Stimulated activated CD8-positive, alpha-beta memory T cell treated with anti-CD3 and anti-CD28 coated beads, Interleukin-4, amount 100 ng/mL, for 24 hours (primary cell): ENCODE data around the gene NDRG3.
"Not testable (repeated sequence)": the region's sequence is repeated elsewhere in the genome, so short reads cannot be mapped to it uniquely, and the experiment has no call there.

ENCODE experiments used
- DNase-seq: peaks from one replicate; pipeline ENCODE4 v3.0.0-alpha.2; 2020; ENCODE audit warnings: low read depth

The NDRG3 gene

GRCh38 chr20:36687850-36688249 lies 58.0 kb downstream of the NDRG3 start:
- DNase-seq = no peak

DNA sequence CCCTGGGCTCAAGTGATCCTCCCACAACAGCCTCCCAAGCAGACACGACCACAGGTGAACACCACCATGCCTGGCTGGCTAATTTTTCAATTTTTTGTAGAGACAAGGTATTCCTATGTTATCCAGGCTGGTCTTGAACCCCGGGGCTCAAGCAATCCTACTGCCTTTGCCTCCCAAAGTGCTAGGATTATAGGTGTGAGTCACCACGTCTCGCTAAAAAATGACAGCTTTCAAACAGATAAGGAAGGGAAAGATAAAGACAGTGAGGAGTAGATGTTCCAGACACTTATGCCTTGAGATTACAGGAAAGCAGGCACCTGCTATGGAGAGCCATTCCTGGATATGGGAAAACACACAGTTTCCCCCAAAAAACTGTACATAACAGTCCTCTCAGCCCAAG lies 58.9 kb downstream of the NDRG3 start:
- no peak for DNase-seq

DNA sequence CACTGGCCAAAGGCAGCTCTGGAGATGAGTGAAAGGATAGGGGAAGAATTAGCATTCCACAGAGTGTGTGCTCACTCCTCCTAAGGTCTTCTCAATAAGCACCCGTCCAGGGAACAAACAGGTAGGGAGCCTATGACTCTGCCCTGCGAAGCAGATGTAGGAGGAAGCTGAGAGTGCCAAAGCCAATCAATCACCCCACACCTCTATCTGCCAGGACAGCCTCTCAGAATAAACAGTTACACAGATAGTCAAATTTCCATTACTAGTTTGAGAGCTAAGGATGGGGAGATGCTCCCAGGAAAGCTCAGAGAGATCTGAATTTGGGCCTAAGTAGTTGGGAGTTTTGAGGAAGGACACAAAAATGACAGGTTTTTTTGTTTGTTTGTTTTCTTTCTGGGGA lies 59.4 kb downstream of the NDRG3 start:
- DNase-seq = no peak

DNA sequence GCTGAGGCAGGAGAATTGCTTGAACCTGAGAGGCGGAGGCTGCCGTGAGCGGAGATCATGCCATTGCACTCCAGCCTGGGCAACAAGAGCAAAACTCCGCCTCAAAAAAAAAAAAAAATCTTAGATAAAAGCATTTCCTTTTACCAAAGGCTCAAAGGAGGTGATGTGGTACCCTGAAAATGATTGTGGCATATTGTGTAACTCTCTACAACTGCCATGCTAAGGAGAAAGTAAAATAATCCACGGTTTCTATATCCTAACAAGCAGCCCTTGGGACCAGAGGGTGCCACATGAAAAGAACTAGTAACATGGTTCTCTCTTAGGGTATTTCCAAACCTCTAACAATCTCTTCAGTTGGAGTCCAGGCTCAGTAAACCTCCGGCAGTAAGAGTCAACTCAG lies 61.1 kb downstream of the NDRG3 start:
- DNase-seq = no peak

- DNase-seq = no peak
Observed at GRCh38 chr20:36682311-36682710, 63.6 kb downstream of the NDRG3 start.

- no peak for DNase-seq
Observed at GRCh38 chr20:36677422-36677771, 68.5 kb downstream of the NDRG3 start.

GRCh38 chr20:36676701-36677421 lies 69.0 kb downstream of the NDRG3 start:
- no peak for DNase-seq

DNA sequence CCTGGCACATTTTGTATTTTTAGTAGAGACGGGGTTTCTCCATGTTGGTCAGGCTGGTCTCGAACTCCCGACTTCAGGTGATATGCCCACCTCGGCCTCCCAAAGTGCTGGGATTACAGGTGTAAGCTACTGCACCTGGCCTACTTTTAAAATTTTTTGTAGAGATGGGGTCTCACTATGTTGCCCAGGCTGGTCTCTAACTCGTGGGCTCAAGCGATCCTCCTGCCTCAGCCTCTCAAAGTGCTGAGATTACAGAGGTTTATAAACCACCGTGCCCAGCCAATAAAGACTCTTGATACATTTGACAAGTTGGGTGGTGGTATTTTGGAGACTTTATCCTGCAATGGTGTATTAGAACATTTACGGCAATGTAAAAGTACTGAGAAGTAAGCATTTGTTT lies 70.3 kb downstream of the NDRG3 start:
- DNase-seq = not testable (repeated sequence)

GRCh38 chr20:36672991-36673390 lies 72.9 kb downstream of the NDRG3 start:
- no peak for DNase-seq

DNA sequence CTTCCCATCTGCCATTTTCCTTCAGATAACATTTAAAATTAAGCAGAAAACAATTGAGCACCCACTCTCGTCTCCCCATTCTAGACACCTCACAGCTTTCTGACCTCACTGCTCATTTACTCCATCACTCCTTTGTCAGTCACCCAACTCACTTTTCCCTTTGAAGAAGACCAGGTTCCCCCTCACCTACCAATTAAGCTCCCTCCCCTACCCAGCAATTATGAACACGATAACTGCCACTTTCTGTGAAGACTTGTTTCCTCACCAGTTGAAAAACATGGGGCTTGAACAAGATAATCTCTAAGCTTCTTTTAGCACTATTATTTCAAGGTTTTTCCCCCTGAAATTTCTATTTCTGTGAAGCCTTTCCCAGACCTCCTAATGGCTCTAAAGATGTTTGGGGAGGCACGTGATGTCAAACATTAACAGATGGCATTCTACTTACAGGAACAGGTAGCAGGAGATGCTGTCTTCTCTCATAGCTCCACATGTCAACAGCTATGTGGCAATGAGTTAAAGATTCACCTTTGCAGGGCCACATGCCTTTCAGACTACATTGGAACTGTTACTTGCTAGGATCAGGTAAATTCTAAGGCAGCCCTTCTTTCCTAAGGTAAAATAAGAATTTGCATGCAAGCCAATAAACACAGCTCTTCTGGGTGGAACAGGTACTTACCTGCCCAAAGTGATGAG lies 75.1 kb downstream of the NDRG3 start:
- DNase-seq = no peak

GRCh38 chr20:36666181-36666740 lies 79.6 kb downstream of the NDRG3 start:
- no peak for DNase-seq

DNA sequence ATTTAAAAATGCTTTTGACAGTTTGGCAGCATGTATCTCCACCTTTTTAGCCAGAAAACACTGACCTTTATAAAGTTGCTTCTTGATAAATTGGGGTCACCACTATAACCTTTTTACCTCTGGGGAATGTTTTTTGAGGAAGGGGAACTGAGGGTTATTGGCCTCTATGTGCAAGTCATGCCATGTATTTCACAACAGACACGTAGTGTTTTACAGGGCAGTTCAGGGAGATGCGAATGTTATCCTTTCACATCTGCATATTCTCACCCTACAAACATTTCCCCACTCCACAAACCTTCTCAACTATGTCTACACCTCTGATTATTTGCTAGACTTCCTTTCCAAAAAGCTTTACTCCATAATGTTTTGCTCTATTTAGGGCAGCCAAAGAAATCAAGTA lies 82.9 kb downstream of the NDRG3 start:
- DNase-seq = no peak

DNA sequence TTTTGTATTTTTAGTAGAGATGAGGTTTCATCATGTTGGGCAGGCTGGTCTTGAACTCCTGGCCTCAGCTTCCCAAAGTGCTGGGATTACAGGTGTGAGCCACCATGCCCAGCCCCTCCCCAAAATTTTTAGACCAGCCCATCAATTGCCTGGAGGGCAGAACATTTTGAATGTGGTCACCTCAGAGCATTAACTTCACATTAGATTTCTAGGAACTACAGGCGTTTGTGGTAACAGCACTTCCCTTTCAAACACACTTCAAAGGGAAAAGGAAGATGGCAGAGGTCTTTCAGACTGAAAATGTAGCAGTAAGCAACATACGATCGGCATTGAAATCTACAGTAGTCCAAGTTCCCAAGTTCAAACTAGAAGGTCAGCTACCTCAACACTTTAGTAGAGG lies 87.6 kb downstream of the NDRG3 start:
- DNase-seq = no peak

DNA sequence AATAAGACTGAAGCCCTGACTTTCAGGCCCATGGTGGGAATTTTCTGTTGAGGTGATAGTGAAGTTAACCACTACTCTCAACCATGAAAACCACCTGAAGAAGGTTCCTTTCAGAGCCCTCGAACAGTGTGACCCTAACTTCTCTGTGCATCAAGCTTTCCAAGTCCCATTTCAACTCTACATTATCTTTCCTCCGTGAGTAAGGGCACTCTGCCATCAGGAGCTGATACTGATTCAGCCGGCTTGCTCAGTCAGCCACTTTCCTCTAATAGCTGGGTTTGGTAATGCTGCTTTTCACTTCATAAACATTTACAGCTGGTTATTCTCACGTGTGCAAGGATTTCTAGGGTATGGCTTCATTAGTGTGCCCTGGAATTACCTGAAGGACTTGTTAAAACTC lies 89.2 kb downstream of the NDRG3 start:
- no peak for DNase-seq

GRCh38 chr20:36655004-36655403 lies 90.9 kb downstream of the NDRG3 start:
- no peak for DNase-seq

DNA sequence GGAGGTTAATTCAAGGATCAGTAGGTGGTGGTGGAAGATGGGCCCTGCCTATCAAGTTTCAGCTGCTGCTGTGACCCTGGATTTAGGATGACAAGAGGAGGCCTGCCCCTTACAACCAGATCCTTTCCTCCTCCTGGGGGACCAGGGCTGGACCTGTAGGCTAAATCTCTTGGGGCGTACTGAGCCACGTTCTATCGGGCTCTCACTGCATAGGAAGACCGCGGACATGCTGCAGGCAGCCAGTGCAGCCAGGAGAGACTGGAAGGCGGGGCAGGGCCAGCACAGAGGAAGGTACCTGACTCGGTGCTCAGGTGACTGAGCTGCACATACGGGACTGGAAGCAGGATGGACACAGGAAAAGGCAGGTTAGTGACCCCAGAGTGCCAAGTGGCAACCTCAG lies 91.4 kb downstream of the NDRG3 start:
- no peak for DNase-seq

DNA sequence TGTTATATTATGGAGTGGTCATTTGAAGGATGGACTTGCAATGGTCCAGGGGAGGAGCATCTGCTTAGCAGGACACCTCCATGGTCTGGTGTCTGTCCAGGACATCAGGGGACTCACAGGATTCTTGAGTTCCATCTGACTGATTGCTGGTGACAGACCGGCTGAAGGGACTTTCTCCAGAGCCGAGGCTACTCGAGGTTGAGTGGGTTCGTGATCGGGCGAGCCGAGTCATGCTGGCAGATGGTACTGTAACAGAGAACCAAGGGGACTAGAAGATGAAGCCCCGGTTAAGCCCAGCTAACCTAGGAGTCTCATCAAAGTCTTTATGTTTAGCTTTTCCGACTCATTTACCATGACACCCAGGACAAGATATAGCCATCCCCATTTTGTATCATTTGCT lies 92.4 kb downstream of the NDRG3 start:
- no peak for DNase-seq

DNA sequence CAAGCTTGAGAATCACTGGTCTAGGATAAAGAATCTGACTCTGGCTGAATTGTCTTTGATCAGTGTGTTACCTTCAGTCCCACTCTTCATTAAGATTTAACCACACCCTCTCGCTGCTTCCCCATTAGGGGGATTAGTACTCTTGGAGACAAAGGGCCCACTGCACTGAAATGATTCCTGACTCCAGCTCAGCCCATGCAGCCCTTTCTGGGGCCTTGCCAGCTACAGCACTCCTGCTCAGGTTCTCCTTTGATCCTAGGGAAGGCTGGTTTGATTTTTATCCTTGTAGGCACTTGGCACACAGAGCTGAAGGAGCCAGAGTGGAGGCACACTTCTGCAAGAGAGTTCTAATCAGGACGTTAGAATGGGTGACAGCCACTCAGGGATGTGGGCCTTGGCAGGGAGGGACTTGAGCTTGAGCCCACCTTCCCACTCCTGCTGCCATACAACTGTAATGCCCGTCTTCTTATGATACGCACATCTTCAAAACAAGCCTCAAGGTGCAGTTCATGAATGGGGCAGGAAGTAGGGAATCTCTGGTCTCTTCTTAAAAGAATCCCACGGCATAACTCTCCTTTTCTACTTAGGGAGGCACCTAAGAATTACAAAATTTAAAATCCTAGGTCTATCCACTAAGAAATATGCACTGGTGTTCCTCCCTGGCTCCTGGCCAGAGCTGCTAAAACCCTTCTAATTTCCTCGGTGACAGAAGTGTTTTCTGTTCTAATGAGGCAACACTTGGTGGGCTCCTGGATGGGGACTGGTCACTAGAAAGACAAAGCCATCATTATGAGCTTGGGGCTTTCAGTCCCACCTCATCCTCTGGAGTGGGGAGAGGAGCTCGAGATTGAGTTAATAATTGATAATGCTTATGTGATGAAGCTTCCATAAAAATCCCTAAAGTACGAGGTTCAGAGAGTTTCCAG lies 98.4 kb downstream of the NDRG3 start:
- DNase-seq = no peak

DNA sequence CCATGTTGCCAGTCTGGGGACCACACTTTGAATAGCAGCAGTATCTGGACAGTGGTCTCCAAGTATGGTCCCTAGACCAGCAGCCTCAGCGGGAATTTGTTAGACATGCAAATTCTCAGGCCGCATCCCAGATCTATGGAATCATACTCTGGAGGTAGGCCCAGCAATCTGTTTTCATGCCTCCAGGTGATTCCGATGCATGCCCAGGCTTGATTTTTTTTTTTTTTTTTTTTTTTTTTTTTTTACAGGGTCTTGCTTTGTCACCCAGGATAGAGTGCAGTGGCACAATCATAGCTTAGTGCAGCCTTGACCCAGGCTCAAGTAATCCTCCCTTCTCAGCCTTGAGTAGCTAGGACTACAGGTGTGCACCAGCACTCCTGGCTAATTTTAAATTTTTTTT lies 99.2 kb downstream of the NDRG3 start:
- no peak for DNase-seq

DNA sequence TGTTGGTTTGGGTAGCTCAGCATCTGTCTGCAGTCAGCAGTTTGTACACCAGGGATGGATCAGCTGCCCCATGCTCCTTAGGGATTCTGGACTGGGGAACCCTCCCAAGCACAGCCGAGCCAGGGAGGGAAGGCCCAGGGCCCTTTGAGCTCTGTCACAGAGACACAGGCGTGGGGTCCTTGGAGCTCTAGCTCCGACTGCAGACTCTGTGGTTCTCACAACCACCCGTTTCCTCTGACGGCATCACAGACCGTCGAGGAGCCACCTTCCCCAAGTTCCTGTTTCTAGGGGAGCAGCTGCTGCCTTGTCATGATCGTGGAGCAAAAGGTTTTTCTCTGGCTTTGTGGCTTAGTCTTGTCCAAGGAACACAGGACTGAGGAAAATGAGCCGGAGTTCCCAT lies 99.9 kb downstream of the NDRG3 start, which contains the start of gene SLA2:
Gene SLA2 (minus strand): TSS at position 199 of the 400 bp plus-strand sequence. CDS start 4,861 bp downstream, outside the sequence.
- DNase-seq = peak; percentile 47

DNA sequence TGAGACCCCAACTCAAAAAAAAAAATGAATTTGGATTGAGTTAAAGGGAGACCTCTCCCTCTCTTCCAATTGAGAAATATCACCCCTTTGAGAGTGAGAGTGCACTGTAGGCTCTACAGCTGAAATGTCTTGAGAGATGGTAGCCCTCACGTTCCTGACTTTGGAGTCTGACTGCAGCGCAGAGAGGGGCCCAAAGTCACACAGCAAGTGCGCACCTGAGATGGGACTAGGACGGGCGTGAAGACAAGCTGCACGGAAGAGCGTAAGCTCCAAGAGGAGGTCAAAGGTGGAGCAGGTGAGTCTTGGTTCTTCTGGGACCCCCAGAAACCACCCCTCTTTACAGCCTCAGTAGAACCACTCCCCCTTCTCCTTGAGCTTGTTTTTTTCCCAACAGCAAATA lies 100.5 kb downstream of the NDRG3 start:
- no peak for DNase-seq

DNA sequence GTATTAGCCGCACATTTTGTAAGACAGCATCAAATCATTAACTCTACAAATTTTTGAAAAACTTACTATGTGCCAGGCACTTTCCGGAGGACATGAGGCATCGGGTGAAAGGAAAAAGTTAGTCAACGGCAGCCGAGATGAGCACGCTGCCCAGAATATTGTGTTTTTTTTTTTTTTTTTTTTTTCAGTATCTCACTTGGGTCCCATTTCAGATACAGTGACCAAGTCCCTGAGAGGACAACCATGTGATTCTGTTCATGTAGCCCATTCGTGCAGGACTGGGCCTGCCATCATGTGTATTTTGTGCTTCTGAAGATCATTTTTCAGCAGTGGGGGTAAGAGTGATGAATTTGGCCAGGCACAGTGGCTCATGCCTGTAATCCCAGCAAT lies 101.2 kb downstream of the NDRG3 start:
- DNase-seq = peak; percentile 30
